ENCODE measurements around the gene NEB.

DNA sequence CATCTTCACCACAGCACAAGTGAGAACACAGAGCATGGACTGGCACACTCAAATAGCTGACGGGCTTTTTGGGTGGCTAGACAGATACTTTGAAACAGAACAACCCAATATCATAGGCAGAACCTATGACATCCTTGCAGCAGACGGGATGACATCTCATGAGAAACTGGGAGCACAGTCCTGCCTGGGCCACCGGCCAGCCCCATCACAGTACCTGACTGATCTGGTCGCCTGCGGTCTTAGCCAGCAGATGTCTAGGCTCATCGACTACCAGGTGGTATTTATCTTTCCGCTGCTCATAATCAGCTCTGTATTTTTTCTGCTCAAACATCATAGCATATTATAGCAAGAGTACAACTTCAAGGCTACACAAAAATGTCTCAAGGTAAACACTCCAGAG, 200.3 kb downstream of the NEB start:
- TF ChIP-seq, protein P1, sequence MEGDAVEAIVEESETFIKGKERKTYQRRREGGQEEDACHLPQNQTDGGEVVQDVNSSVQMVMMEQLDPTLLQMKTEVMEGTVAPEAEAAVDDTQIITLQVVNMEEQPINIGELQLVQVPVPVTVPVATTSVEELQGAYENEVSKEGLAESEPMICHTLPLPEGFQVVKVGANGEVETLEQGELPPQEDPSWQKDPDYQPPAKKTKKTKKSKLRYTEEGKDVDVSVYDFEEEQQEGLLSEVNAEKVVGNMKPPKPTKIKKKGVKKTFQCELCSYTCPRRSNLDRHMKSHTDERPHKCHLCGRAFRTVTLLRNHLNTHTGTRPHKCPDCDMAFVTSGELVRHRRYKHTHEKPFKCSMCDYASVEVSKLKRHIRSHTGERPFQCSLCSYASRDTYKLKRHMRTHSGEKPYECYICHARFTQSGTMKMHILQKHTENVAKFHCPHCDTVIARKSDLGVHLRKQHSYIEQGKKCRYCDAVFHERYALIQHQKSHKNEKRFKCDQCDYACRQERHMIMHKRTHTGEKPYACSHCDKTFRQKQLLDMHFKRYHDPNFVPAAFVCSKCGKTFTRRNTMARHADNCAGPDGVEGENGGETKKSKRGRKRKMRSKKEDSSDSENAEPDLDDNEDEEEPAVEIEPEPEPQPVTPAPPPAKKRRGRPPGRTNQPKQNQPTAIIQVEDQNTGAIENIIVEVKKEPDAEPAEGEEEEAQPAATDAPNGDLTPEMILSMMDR (IDR thresholded peaks at IDR 0.05) = no peak
- TF ChIP-seq POLR2A (IDR thresholded peaks at IDR 0.05) = no peak
- no peak for TF ChIP-seq EP300 (IDR thresholded peaks at IDR 0.05; ENCODE audit: low read depth)

All from transverse colon (tissue), 3 donors.